ENCODE measurements around the gene PLXNA4.

DNA sequence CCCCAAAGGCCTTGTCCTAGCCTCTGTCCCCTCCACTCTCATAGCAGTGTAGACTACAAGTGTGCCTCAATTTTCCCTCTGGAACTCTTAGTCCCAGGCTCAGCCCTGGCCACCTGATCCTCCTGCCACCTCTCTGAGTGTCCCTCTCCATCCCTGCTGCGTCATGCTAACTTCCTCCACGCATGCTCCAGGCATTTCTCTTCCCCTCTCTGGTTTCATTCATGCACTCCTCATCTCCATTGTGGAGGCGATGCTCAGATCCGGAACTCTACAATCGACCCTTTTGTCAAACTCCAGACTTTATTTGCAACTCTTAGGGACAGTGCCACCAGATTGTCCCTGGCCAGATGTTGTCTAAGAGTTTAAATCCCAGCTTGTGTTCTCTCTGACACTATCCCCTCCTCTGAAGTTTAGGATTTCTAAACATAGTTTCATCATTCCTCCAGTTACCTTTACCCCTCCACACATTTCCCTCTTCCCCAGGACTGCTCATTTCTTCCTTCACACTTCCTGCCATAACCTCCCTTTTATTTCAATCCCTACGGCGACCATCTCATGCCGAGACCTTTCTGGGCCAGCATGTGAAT lies 492.6 kb downstream of the PLXNA4 start:
- TF ChIP-seq CTCF (IDR thresholded peaks at IDR 0.05) = no peak
- TF ChIP-seq POLR2A (IDR thresholded peaks at IDR 0.05) = no peak

Data from stomach (tissue), 4 donors.